Stimulated activated CD4-positive, alpha-beta T cell treated with anti-CD3 and anti-CD28 coated beads, Interleukin-12 subunit alpha, Interleukin-12 subunit beta, amount 100 ng/mL, for 4 hours (primary cell): ENCODE data around the gene PARD3B.

Experiments used
- DNase-seq: peaks from one replicate; pipeline ENCODE4 v3.0.0-alpha.2; 2020

Gene PARD3B

GRCh38 chr2:204776781-204777559, 231.7 kb downstream of the PARD3B start:
- DNase-seq: no peak

DNA sequence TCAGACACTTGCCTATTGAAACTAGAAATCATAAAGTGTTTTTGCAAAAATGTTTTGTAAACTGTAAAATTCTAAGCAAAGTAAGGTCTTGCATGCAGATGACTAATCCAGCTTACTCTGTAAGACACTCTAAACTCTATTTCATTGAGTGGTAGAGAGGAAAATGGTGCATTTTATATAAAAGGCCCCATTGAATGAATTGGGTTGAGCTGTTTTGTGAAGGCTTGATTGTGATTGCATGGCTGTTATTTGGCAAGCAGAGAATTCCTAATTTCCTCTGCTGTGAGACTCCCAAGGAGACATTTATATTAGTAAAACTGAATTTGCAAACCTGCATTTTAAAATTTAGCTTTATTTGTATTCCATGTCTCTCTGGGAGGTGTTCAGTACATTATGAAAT, 234.5 kb downstream of the PARD3B start:
- DNase-seq: no peak

DNA sequence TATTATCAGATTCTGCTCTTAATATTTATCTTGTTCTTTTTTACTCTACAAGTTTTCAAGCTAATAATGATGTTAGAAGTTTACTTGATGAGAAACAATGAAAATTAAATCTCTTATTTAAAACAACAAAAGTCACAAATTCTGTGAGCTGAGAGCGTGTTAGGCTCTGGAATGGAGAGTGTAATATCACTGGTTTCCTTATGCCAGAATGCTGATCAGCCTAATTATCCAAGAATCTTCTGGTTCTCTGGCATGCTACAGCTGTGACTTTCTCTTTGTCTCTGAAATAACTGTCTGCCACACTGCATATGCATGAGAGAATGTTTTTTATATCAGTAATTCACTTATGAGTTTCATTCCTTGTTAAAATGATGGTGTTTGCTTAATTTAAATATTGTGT, 236.7 kb downstream of the PARD3B start:
- no peak for DNase-seq

DNA sequence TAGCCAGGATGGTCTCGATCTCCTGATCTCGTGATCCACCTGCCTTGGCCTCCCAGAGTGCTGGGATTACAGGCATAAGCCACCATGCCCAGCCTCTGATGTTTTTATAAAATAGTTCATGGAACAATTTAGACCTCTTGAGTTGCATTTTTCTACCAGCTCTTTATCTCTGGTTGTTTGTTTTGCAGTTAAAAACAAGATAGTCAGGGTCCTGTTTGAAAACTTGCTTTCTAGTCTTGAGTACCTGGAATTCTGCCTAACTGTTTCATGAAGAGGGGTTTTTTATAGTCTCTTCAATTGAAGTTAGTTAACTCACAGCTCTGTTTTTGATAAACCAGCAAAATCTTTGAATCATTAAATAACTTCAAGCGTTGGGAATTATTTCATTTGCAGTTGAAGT, 244.8 kb downstream of the PARD3B start:
- DNase-seq: no peak

DNA sequence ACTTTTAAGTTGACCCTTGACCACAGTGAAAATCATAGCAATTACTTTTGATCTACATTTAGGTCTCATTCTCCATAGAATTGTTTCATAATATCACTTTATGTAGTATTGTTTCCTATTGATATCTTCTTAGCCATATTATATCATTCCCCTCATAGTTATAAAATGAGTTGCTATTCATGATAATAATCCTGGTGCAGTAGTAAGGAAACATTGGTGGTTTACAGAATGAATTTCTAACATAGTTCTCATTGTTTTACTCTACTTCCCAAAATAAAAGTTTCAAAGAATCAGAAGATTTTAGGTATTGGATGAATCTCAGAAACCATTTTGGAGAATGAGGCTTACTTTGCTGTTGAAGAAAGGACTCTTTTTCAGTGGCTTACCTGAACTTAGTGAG, 246.0 kb downstream of the PARD3B start:
- DNase-seq: no peak

GRCh38 chr2:204794624-204795023, 249.3 kb downstream of the PARD3B start:
- no peak for DNase-seq

- DNase-seq: no peak
Observed at GRCh38 chr2:204795156-204795555, 249.9 kb downstream of the PARD3B start.

- no peak for DNase-seq
Observed at GRCh38 chr2:204796581-204796980, 251.3 kb downstream of the PARD3B start.

DNA sequence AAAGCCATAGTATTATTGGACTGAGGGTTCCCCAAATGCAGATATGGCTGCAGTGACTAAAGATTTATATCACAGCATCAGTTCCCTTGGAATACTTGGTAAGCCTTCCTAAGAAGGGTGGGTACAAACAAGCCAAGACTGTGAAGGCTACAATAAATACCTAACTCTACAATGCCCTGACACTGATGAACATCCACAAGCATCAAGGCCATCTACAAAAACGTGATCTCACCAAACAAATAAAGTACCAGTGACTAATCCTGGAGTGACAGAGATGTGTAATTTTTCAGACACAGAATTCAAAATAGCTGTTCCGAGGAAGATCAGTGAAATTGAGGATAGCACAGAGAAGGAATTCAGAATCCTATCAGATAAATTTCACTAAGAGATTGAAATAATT, 254.5 kb downstream of the PARD3B start:
- DNase-seq: no peak

GRCh38 chr2:204808494-204808893, 263.2 kb downstream of the PARD3B start:
- DNase-seq: no peak

GRCh38 chr2:204824751-204825453, 279.6 kb downstream of the PARD3B start:
- no peak for DNase-seq

DNA sequence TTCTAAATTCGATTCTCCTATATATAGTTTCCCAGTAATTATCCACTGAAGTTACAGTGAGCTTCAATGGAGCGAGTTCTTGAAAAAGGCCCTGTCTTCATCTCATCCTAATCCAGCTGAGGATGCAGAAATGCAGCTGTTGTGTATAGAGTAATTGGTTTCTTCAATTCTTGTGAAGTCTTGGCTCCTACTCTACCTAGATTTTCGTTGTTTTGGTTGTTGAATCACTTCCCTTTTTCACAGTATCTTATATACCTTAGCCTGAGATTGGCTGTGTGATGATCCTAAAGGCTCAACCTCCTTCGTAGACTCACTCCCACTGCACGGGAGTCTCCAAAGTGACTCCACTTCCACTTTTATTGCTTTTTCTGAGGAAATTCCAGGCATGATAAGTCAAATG, 280.4 kb downstream of the PARD3B start:
- DNase-seq: no peak

- no peak for DNase-seq
Observed at GRCh38 chr2:204827701-204828590, 282.7 kb downstream of the PARD3B start.

- no peak for DNase-seq
Observed at GRCh38 chr2:204834716-204835384, 289.6 kb downstream of the PARD3B start.

DNA sequence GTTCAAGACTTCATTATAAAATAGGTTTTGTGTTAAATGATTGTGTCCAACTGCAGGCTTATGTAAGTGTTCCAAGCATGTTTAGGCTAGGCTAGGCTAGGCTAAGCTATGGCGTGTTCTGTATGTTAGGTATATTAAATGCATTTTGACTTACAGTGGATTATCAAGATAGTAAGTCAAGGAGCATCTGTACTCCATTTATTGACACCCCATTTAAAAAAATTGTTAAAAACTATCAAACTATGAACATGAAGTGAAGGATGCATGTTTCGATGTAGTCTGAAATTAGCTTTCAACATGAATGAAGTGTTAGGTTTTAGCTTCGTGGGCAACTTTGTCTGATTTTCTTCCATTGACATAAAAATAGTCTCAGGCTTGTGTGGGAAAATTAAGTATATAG, 290.5 kb downstream of the PARD3B start:
- DNase-seq: no peak

DNA sequence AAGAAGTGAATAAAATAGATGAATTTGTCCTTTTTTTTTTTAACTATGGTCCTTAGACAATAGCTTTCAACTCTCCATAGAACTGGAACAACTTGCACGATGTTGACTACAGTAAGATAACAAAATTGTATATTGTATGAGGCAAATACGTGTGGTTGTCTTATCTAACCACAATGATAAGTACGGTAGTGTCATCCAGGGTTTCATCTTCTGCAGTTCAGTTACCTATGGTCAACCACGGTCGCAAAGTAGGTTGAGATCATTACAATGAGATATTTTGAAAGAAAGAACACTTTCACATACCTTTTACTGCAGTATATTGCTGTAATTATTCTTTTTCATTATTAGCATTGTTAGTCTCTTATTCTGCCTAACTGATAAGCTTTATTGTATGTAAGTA, 295.2 kb downstream of the PARD3B start:
- DNase-seq: no peak

GRCh38 chr2:204842068-204842467, 296.8 kb downstream of the PARD3B start:
- no peak for DNase-seq

DNA sequence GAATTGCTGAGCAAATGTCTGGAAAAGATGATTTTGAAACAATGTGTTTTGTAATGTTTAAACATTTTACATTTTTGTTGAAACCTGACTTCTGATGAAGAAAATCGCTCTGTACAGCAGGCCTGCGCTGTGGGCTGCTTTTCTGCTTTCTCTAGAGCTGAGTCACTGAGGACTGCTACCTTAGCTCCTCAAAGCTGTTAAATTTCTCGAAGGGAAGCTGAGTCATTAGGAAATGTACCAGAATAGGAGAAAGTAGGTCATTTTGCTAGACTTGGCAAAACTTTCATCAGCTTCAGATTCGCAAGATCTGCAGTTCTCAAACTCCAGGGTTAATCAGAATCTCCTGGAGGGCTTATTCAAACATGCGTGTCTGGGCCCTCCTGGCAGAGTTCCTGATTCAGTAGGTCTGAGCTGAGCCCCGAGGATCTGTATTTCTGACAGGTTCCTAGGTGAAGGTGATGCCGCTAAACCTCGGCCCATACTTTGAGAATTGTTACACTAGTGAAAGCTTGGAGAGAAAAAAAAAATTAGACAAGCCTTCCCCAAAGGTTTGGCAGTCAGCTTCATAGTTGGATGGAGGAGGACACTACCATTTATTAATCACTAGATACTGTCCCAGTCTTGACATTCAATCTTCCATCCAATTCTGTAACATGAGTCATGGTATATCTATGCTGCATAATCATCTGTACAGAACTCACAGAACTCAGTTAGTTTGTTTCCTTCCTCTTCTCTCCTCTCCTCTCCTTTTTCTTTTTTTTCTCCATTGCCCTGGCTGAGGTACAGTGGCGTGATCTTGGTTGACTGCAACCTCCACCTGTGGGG, 297.6 kb downstream of the PARD3B start:
- no peak for DNase-seq

DNA sequence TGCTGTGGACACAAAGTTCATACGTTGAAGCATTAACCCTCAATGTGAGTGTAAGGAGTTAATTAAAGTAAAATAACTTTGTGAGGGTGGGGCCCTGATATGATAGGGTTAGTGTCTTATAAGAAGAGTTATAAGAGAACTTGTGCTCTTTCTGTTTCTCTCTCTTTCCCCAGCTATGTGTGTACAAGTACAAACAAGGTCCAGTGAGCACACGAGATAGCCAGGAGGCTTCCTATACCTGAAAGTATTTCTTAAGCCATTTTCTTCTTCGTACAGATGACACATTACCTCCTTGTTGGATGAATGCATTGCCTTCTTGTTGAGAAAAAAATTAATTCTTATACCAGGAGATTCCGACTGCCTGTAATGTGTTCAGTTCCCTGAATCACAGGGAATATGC, 301.2 kb downstream of the PARD3B start:
- no peak for DNase-seq

GRCh38 chr2:204849892-204850291, 304.6 kb downstream of the PARD3B start:
- no peak for DNase-seq

- no peak for DNase-seq
Observed at GRCh38 chr2:204850581-204850980, 305.3 kb downstream of the PARD3B start.

GRCh38 chr2:204853905-204854304, 308.6 kb downstream of the PARD3B start:
- DNase-seq: no peak
